Anterior cingulate cortex (tissue), 58 donors: ENCODE data around the gene BUB1.
"Not testable (repeated sequence)": the region's sequence is repeated elsewhere in the genome, so short reads cannot be mapped to it uniquely, and the experiment has no call there.

Experiments used
- DNase-seq, 58 donors: peaks; one replicate each; lab custom pipeline; 2025; lab: John Stamatoyannopoulos, UW

BUB1 gene

GRCh38 chr2:110677530-110678456, at the start of gene BUB1:
Gene BUB1 (minus strand): TSS chr2:110678063. CDS start chr2:110677995, 68 bp downstream.
- DNase-seq: peak; percentile 56 to 97 (median 91)

- no peak for DNase-seq
Measured at GRCh38 chr2:110726285-110726684, 48.4 kb upstream of the BUB1 start.

- DNase-seq: no peak
Measured at GRCh38 chr2:110725859-110726258, 48.0 kb upstream of the BUB1 start.

GRCh38 chr2:110725370-110725769, 47.5 kb upstream of the BUB1 start:
- DNase-seq: no peak

GRCh38 chr2:110724820-110725219, 47.0 kb upstream of the BUB1 start:
- DNase-seq: no peak

GRCh38 chr2:110720547-110720946, 42.7 kb upstream of the BUB1 start:
- DNase-seq: no peak

GRCh38 chr2:110718990-110719389, 41.1 kb upstream of the BUB1 start:
- no peak for DNase-seq

- no peak for DNase-seq
Measured at GRCh38 chr2:110718382-110718781, 40.5 kb upstream of the BUB1 start.

GRCh38 chr2:110717734-110718133, 39.9 kb upstream of the BUB1 start:
- DNase-seq: peak in 1 of 58 donors; percentile 6

- DNase-seq: no peak
Measured at GRCh38 chr2:110716959-110717645, 39.2 kb upstream of the BUB1 start.

- no peak for DNase-seq
Measured at GRCh38 chr2:110714452-110715224, 36.8 kb upstream of the BUB1 start.

- DNase-seq: no peak
Measured at GRCh38 chr2:110713513-110714362, 35.9 kb upstream of the BUB1 start.

GRCh38 chr2:110712737-110713136, 34.9 kb upstream of the BUB1 start:
- DNase-seq: no peak

GRCh38 chr2:110708455-110708854, 30.6 kb upstream of the BUB1 start:
- DNase-seq: no peak

GRCh38 chr2:110707386-110707965, 29.6 kb upstream of the BUB1 start:
- no peak for DNase-seq

GRCh38 chr2:110702514-110703380, 24.9 kb upstream of the BUB1 start:
- no peak for DNase-seq

- not testable (repeated sequence) for DNase-seq
Measured at GRCh38 chr2:110698253-110698652, 20.4 kb upstream of the BUB1 start.

GRCh38 chr2:110695146-110695898, 17.5 kb upstream of the BUB1 start:
- DNase-seq: not testable (repeated sequence)
